Choroid plexus epithelial cell (primary cell): ENCODE results near the gene IGF2.

ENCODE experiments used
- DNase-seq: peaks from one replicate; pipeline ENCODE4 v3.0.0-alpha.2; 2010; ENCODE audit warnings: low read depth
- H3K4me3 ChIP-seq: 2 replicates; pipeline ENCODE4 v1.5.1; 2011; ENCODE audit warnings: low read depth, mild to moderate bottlenecking, control low read depth, low read length, moderate library complexity
- TF ChIP-seq, protein P1 (sequence below): conservative IDR thresholded peaks from 2 replicates; pipeline ENCODE4 v1.5.1; 2011; ENCODE audit warnings: low read depth, mild to moderate bottlenecking, control low read depth, inconsistent platforms, low read length, moderate library complexity

The IGF2 gene

DNA sequence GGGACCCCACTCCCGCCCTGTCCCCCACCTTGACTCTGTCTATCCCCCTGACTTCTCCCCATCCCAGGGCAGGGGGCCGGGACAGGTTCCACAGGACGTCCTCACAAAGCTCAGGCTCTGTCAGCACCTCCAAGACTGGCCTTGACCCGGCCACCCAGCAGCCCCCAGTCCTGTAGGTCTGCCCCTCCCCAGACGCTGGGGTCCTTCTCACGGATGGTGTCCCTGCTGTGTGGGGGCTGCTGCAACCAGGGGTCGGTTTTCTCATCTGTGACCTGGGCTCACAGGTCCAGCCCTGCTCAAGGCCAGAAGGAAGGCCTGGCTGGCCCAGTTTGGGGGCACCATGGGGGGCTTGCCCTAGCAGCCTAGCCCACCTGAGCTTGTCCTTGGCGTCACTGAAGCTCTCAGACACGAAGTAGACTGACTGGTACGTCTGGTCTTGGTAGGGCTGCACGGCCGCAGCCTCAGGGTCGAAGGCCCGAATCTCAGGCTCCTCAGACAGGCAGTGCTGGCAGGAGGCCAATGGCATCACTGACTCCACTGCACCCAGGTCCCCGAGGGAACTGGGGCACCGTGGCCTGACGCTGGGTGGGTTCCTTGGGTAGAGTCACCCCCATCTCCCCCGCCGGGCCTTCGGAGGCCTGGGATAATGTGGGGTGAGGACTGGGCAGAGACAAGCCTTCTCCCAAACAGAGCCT, 25.8 kb upstream of the IGF2 start:
- TF ChIP-seq, protein P1, sequence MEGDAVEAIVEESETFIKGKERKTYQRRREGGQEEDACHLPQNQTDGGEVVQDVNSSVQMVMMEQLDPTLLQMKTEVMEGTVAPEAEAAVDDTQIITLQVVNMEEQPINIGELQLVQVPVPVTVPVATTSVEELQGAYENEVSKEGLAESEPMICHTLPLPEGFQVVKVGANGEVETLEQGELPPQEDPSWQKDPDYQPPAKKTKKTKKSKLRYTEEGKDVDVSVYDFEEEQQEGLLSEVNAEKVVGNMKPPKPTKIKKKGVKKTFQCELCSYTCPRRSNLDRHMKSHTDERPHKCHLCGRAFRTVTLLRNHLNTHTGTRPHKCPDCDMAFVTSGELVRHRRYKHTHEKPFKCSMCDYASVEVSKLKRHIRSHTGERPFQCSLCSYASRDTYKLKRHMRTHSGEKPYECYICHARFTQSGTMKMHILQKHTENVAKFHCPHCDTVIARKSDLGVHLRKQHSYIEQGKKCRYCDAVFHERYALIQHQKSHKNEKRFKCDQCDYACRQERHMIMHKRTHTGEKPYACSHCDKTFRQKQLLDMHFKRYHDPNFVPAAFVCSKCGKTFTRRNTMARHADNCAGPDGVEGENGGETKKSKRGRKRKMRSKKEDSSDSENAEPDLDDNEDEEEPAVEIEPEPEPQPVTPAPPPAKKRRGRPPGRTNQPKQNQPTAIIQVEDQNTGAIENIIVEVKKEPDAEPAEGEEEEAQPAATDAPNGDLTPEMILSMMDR: no peak
- no peak overlapping the region for H3K4me3 ChIP-seq

DNA sequence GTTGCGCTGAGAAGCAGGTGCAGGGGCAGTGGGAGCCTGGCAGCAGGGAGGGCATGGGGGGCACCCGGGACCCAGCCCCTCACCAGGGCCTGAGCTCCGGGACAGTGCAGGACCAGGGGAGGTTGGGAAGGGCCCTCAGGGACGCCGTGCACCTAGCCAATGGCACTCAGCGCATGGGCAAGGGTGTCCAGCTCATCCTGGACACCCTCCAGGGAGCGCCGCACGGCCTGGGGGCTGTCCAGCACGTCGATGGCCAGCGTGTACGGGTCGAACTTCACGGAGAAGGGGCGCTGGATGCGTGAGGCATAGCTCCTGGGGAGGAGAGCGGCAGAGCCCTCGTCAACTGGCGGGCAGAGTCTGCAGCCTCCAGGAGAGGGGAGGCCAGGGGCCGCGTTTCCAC, 24.9 kb upstream of the IGF2 start:
- TF ChIP-seq, protein P1: no peak
- no peak overlapping the region for H3K4me3 ChIP-seq
- DNase-seq: no peak

More for the DNA sequence above, 25.8 kb upstream of the IGF2 start:
- DNase-seq: no peak

DNA sequence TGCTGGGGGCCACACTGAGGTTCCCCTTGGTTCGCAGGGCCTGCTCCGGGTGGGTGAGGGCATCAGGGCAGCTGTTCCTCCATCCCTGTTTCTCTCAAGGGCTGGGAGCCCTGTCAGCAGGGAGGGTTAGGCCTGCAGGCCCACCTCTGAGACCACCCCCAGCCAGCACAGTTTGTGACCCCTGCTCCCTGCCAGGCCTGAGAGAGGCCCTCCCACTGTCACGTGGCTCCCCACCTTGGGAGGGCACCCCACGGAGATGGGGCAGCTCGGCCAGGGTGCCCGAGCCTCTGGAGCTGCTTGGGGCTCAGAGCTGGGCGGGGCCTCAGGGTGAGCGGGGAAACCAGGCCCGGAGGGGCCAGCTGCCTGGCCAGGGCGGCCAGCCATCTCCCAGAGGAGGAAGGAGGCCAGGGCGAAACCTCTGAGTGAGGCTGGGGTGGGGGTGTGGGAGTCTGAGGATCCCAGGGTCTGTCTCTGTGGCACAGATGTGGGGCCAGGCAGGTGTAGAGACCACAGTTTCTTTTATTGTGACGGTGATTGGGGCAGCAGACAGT, 24.3 kb upstream of the IGF2 start:
- no peak for DNase-seq

DNA sequence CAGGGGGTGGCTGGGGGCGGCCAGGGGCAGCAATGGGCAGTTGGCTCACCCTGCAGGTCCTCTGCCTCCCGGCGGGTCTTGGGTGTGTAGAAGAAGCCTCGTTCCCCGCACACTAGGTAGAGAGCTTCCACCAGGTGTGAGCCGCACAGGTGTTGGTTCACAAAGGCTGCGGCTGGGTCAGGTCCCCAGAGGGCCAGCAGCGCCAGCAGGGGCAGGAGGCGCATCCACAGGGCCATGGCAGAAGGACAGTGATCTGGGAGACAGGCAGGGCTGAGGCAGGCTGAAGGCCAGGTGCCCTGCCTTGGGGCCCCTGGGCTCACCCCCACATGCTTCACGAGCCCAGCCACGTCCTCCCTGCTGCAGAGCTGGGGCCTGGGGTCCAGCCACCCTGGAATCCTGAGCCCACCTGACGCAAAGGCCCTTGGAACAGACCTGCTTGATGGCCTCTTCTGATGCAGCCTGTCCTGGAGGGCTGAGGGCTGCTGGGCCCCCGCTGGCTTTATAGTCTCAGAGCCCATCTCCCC, 21.6 kb upstream of the IGF2 start, which contains the start of gene INS:
Gene INS (minus strand): TSS at position 474 of the 524 bp plus-strand sequence. CDS start 238 bp downstream, at position 236.
- TF ChIP-seq, protein P1: no peak
- no peak within 1 kb of the TSS for H3K4me3 ChIP-seq
- DNase-seq: no peak

More for the DNA sequence above, 24.3 kb upstream of the IGF2 start:
- TF ChIP-seq, protein P1: no peak
- no peak overlapping the region for H3K4me3 ChIP-seq

DNA sequence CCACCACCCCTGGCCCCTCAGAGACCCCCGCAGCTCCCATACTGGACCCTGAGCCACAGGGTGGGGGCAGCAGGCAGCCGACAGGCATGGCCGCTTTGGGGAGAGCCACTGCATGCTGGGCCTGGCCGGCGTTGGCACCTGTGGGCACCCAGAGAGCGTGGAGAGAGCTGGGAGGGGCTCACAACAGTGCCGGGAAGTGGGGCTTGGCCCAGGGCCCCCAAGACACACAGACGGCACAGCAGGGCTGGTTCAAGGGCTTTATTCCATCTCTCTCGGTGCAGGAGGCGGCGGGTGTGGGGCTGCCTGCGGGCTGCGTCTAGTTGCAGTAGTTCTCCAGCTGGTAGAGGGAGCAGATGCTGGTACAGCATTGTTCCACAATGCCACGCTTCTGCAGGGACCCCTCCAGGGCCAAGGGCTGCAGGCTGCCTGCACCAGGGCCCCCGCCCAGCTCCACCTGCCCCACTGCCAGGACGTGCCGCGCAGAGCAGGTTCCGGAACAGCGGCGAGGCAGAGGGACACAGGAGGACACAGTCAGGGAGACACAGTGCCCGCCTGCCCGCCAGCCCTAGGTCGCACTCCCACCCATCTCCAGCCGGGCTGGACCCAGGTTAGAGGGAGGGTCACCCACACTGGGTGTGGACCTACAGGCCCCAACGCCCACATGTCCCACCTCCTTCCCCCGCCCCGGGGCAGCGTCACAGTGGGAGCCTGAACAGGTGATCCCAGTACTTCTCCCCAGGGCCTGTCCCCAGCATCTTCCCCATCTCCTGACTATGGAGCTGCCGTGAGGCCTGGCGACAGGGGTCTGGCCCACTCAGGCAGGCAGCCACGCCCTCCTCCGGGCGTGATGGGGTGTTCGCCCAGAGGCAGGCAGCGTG, 20.6 kb upstream of the IGF2 start:
- DNase-seq: no peak
- TF ChIP-seq, protein P1: no peak
- H3K4me3 ChIP-seq: no peak overlapping the region

DNA sequence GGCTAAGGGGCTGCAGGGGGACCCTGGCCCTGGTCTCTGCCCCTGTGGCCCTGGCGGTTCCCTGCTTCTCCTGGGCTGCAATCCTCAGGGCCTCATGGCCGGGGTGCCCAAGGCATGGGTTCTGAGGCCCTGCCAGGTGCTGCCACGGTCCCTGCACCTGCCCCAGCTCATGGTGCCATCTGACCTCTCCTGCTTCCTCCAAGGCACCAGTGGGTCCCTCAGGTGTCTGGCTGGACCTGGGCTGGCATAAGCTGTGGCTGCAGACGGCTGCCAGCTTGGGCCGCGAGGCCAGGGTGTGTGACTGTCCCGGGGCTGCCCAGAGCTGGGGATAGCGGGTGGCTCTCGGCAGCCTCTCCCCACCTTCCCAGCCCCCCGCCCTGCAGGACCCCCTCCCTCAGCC, 19.8 kb upstream of the IGF2 start:
- TF ChIP-seq, protein P1: no peak
- DNase-seq: no peak
- no peak overlapping the region for H3K4me3 ChIP-seq
